Ammon's horn (tissue), 1 donor: ENCODE data around the gene GPR146.
A peak's percentile ranks its signal among the peaks of the same experiment; 100 is the strongest.

Experiments
- DNase-seq: peaks from one replicate; pipeline ENCODE4 v3.0.0-alpha.2; 2016; ENCODE audit warnings: low spot score

Gene GPR146

GRCh38 chr7:1043552-1044188 is 676 bp upstream of the GPR146 start:
- no peak for DNase-seq

DNA sequence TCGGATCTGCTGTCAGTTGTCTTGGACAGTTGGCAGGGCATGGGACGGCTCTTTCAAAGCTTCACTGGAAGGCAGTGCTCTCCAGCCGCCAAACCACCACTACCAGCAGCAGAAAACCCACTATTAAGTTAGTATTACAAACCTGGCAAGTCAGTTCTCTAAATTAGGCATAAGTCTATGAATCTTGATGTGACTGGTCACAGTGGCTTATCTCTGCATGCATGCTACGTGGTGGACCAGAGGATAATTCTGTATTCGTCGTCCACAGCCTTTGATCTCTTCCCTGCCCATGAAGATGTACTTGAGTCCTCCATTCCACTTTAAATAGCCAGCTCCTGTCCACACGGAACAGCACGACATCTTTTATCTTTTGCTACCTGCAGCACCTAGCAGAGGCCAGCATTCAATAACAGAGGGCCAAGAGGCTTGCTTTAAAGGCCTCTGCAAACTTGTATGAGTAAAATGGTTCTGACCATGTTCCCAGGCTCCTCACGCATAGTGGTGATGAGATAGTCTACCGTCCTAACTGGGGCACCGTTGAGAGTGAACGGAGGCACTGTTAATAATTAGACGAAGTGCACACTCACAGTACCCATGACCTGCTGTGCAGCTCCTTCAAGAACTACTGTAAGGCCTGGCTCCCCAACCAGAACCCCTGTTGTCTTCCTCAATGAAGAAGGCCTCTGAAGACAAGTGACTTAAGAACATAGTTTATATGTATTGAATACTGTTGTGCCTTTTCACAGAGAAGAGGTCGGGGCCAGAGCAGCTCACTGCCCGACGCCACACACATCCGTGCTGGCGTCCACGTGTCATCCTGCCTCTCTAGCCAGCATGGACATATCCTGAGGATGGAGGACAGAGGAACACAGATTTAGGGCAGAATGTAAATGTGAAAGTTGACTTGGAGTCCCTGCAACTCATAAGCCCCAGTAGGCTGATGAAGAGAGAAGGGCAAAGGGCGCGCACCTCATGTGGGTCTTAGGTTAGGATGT is 1.0 kb downstream of the GPR146 start:
- DNase-seq, result no peak

GRCh38 chr7:1046722-1047679 is 2.7 kb downstream of the GPR146 start:
- no peak for DNase-seq

GRCh38 chr7:1049006-1049741 is 4.8 kb downstream of the GPR146 start:
- DNase-seq, result no peak

- DNase-seq, result no peak
Measured at GRCh38 chr7:1049801-1050200, 5.5 kb downstream of the GPR146 start.

- DNase-seq, result no peak
Measured at GRCh38 chr7:1050254-1050906, 6.0 kb downstream of the GPR146 start.

DNA sequence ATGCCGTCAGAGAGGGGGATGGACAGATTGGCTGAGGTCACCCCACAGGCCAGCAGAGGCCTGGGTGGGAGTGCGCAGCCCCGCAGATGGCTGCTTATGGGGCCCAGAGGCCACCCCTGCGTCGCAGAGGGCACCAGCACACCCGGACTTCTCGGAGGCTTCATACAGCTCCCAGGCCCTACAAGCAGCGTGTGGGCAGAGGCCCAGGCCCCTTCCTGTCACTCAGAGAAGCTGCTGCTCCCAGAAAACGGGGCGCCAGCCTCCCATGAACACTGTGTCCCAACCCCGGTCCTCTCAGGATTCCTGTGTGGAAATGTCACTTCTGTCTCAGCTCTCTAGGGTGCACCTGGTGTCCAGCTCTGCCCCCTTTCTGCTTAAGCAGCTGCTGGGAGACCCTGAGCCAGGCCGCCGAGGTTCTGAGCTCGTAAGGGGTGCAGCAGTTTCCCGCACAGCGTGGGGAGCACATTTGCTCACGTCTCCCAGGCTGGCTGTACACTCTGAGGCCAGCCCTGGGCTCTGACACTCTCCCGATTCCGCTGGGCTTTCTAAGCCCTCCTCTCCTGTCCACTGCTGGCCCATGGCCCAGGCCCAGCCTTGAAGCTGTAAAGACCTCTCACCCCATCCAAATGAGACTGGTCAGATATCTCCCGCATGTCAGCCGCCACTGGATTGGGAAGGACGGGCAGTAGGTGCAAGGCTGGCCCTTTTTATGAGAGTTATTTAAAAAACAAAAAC is 6.8 kb downstream of the GPR146 start:
- no peak for DNase-seq

- peak; percentile 53 for DNase-seq
Measured at GRCh38 chr7:1052031-1052818, 7.9 kb downstream of the GPR146 start.

- DNase-seq, result no peak
Measured at GRCh38 chr7:1053002-1053411, 8.7 kb downstream of the GPR146 start.

- no peak for DNase-seq
Measured at GRCh38 chr7:1053816-1054370, 9.5 kb downstream of the GPR146 start.

GRCh38 chr7:1054438-1054837 is 10.1 kb downstream of the GPR146 start:
- peak; percentile 81 for DNase-seq

DNA sequence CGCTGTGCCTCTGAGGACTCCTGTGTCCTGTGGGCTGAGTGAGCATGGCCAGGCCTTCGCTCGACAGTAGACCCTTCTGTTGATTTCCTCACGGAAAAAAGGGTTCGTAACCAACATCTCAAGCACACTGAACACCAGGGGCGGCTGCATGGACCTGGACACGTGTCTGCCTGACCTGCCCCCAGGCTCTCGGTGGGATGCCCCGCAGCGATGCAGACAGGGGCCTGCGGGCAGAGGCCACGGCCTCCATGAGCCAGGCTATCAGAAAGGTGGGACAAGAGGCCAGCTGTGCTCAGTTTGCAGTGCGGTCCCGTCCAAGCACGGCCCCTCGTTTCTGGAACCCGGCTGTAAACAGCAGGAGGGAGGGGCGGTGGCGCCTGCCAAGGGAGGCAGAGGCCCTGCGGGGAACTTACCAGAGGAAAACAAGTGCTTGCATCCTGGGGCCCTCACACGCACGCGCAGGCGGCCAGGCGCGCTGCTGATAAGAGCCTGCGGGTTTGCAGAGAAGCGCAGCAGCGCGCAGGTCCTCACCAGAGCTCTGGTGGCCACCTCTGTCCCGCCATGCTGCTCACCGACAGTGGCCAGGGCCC is 10.6 kb downstream of the GPR146 start:
- DNase-seq, result peak; percentile 86

GRCh38 chr7:1055491-1055955 is 11.2 kb downstream of the GPR146 start:
- no peak for DNase-seq

DNA sequence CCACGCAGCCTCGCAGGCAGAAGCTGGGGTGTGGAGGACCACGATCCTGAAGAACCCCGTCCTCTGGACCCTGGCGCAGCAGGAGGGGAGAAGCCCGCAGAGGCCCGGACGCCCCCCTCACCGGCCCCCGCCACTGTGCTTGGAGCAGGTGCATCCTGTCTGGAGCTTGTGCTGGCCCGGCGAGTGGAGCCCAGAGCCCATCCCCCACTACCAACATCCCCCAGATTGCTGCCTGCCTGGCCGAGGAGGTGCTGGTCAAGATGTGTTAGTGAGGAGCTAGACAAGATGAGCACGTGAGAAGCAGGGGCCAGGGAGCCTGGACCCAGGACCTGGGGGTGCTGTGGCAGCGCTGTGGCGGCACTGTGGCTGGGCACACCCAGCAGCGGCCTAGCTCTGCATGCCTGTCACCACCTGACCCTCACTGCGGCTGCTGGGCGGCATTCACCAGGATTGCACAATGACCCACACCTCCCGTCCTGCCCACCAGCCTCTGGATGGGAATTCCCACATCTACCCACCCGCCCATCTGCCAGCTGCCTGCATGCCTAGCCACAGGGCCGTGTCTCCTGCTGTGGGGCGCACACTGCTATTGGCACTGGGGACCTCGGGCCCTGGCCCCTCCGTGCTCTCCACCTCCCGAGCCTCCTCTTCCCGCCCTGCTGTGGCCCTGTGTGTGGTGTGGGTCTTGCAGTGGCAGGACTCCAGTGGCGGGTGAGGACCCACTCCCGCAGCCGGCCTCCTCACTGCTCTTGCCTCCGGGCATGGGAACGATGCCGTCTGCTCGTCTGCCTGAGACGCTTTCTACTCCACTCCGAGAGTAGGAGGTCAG is 11.8 kb downstream of the GPR146 start:
- no peak for DNase-seq

DNA sequence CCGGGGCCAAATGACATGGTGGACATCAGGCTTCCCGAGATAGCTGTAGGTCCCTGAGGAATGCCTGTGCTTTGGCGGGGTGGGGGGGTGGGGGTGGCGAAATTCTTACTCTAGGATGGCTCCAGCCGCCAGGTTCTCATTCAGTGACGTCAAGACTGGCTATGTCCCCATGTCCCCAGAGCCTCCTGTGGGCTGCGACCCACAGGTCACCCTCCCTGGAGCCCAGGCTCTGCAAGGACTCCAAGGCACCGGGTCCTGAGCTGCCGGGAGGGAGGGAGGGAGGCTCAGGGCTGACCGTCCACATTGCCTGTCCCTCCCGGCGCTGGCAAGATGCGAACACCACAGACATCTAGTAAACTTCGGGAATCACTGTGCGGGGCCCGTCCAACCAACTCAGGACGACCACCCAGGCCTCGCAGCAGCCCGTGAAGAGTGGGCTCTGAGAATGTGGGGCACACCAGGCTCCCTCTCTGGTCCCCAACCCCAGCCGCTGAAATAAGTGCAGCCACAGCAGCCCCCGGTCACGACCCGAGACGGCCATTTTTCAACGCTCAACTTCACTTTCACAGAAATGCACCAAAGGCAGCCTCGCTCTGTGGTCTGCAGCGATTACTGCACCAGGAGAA is 12.6 kb downstream of the GPR146 start:
- no peak for DNase-seq

GRCh38 chr7:1057416-1058291 is 13.3 kb downstream of the GPR146 start:
- no peak for DNase-seq
